Measurements from ENCODE around the gene FAM83G.
"Not testable (repeated sequence)": the region's sequence is repeated elsewhere in the genome, so short reads cannot be mapped to it uniquely, and the experiment has no call there.

The FAM83G gene, protein sequence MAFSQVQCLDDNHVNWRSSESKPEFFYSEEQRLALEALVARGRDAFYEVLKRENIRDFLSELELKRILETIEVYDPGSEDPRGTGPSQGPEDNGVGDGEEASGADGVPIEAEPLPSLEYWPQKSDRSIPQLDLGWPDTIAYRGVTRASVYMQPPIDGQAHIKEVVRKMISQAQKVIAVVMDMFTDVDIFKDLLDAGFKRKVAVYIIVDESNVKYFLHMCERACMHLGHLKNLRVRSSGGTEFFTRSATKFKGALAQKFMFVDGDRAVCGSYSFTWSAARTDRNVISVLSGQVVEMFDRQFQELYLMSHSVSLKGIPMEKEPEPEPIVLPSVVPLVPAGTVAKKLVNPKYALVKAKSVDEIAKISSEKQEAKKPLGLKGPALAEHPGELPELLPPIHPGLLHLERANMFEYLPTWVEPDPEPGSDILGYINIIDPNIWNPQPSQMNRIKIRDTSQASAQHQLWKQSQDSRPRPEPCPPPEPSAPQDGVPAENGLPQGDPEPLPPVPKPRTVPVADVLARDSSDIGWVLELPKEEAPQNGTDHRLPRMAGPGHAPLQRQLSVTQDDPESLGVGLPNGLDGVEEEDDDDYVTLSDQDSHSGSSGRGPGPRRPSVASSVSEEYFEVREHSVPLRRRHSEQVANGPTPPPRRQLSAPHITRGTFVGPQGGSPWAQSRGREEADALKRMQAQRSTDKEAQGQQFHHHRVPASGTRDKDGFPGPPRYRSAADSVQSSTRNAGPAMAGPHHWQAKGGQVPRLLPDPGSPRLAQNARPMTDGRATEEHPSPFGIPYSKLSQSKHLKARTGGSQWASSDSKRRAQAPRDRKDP

DNA sequence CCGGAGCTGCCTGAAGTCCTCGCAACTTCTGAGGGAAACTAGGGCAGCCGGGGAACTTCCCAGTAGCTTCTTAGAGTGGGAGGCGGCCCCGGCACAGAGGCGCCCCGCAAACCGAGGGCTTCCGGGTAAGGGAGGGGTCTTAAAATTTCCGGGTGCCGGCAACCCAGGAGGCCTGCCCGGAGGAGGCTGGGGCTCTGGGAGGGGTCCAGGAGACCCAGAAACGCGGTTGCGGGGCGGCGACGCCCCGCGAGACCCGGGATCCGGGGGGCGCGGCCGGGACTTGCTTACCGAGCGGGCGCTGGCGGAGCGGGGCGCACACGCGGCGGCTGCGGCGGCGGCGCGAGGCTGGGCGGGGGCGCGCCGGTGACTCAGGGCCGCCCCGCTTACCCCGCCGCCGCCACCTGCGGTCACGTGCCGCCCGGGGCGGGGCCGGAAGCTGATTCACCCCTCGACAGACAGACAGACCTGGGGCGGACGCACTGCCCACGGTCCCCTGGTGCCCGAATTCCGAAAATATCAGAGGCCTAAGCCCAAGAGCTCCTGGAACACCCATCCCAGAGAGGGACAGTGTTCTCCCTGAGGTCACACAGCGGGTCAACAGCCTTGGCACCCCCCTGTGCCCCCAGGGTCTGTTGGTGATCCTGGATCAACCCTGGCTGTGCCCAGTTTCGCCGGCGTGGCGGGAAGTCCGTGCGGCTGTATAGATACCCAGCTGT is at the start of gene FAM83G:
Gene FAM83G, minus strand, starts transcription at position 344 of the 716 bp plus-strand sequence. CDS start 723 bp downstream, outside the sequence.
- H3K9me3 ChIP-seq (ENCODE audit: control insufficient read depth in 5 of 5, low read length in 5 of 5): peaks cover 0 to 5% (median 0%) of the 10 kb centered on the region in 5 donors
- no peak within 1 kb of the TSS for H3K27ac ChIP-seq (ENCODE audit: low read depth, low read length)
- peak within 1 kb of the TSS; percentile 37 to 67 (median 59) for H3K4me3 ChIP-seq (ENCODE audit: low read depth in 1 of 5, low read length in 5 of 5)
- no peaks in the 10 kb centered on the region for H3K27me3 ChIP-seq (ENCODE audit: control insufficient read depth in 5 of 5, insufficient read depth in 4 of 5, low read length in 5 of 5)
- no peaks in the 10 kb centered on the region for H3K36me3 ChIP-seq (ENCODE audit: control insufficient read depth in 5 of 5, insufficient read depth in 5 of 5, low read length in 5 of 5)
- H3K9ac ChIP-seq (ENCODE audit: low read length in 5 of 5): peak within 1 kb of the TSS; percentile 16 to 71 (median 53)
- H3K4me1 ChIP-seq (ENCODE audit: control insufficient read depth in 5 of 5, insufficient read depth in 5 of 5, low read length in 5 of 5): peaks cover 0 to 20% (median 12%) of the 10 kb centered on the region in 5 donors

DNA sequence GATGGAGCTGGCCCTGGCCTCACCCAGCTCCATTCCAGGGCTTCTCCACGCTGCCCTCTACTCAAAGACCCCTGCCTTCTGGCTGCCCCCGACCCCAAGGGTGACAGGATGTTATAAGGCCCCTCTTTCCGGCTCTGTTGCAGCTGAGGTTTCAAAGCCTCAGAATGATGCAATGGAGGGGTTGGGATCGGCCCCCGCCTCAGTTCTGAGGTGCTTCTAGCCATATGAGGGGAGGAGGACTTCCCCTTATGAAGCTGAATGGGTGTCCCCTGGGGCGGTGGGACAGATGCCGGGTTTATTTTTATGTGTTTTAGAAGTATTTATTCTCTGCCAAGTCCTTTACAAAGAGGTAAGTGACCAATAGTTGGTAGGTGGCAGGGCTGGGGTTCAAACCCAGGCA is 44.3 kb upstream of the FAM83G start:
- H3K27ac ChIP-seq (ENCODE audit: low read depth, low read length); H3K9ac ChIP-seq (ENCODE audit: low read length in 5 of 5); H3K36me3 ChIP-seq (ENCODE audit: control insufficient read depth in 5 of 5, insufficient read depth in 5 of 5, low read length in 5 of 5); H3K9me3 ChIP-seq (ENCODE audit: control insufficient read depth in 5 of 5, low read length in 5 of 5); H3K4me1 ChIP-seq (ENCODE audit: control insufficient read depth in 5 of 5, insufficient read depth in 5 of 5, low read length in 5 of 5); H3K4me3 ChIP-seq (ENCODE audit: low read depth in 1 of 5, low read length in 5 of 5); H3K27me3 ChIP-seq (ENCODE audit: control insufficient read depth in 5 of 5, insufficient read depth in 4 of 5, low read length in 5 of 5): not testable (repeated sequence)

DNA sequence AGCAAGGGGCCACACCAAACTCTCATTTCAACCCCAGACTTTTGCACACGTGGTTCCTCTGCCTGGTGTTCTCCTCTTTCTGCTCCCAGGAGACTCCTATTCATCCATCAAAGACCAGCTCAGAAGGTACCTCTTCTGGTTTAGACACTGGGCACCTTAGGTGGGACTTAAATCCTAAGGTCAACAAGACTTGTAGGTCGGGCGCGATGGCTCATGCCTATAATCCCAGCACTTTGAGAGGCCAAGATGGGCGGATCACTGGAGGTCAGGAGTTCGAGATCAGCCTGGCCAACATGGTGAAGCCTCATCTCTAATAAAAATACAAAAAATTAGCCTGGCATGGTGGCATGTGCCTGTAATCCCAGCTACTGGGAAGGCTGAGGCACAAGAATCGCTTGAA is 42.9 kb upstream of the FAM83G start:
- not testable (repeated sequence) for H3K27me3 ChIP-seq (ENCODE audit: control insufficient read depth in 5 of 5, insufficient read depth in 4 of 5, low read length in 5 of 5); H3K9me3 ChIP-seq (ENCODE audit: control insufficient read depth in 5 of 5, low read length in 5 of 5); H3K9ac ChIP-seq (ENCODE audit: low read length in 5 of 5); H3K4me1 ChIP-seq (ENCODE audit: control insufficient read depth in 5 of 5, insufficient read depth in 5 of 5, low read length in 5 of 5); H3K4me3 ChIP-seq (ENCODE audit: low read depth in 1 of 5, low read length in 5 of 5); H3K36me3 ChIP-seq (ENCODE audit: control insufficient read depth in 5 of 5, insufficient read depth in 5 of 5, low read length in 5 of 5); H3K27ac ChIP-seq (ENCODE audit: low read depth, low read length)

DNA sequence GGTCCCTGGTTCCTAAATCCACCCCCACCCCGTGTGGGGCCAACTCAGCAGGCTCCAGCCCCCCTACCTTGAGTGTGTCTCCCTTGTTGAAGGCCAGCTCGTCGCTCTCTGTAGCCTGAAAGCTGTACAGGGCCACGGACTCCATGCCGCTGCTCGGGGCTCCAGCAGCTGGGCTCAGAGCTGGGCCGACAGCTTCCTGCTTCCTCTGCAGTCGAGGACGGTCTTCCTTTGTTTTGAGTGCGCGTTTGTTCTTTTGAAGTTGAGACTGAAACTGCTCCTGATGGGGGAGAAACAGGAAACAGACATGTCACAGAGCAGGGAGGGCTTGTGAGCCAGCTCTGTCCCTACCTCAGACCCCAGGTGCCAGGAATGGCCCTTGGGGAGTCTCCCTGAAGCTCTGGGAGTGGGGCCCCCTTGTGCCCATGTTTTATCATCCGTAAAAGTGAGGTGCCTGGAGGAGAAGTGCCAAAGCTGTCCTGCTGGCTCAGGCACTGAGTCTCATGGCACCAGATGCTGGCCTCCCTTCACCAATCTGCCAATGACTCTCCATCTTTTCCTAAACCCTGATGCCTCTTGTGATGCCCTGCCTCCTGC is 42.3 kb upstream of the FAM83G start, which contains the start of gene GRAP:
Gene GRAP, minus strand, starts transcription at position 176 of the 594 bp plus-strand sequence. Its CDS starts 31 bp downstream, at position 145.
- H3K36me3 ChIP-seq (ENCODE audit: control insufficient read depth in 5 of 5, insufficient read depth in 5 of 5, low read length in 5 of 5); H3K27ac ChIP-seq (ENCODE audit: low read depth, low read length); H3K9me3 ChIP-seq (ENCODE audit: control insufficient read depth in 5 of 5, low read length in 5 of 5); H3K4me1 ChIP-seq (ENCODE audit: control insufficient read depth in 5 of 5, insufficient read depth in 5 of 5, low read length in 5 of 5); H3K27me3 ChIP-seq (ENCODE audit: control insufficient read depth in 5 of 5, insufficient read depth in 4 of 5, low read length in 5 of 5); H3K9ac ChIP-seq (ENCODE audit: low read length in 5 of 5); H3K4me3 ChIP-seq (ENCODE audit: low read depth in 1 of 5, low read length in 5 of 5): not testable (repeated sequence)

DNA sequence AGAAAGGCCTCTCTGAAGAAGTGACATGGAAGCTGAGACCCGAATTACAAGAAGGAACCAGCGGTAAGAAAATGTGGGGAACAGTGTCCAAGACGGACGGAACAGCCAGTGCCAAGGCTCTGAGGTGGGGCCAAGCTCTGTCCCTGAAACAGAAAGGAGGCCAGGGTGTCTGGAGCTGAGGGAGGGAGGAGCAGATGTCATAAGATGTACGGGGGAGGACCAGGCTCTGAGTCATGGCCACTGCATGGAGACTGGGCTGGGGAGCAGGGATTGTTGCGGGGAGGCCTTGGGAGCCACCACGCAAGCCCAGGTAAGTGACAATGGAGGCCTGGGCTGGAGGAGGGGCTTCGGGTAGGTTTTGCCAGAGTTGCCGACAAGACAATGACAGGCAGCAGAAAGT is 40.1 kb upstream of the FAM83G start:
- H3K9me3 ChIP-seq (ENCODE audit: control insufficient read depth in 5 of 5, low read length in 5 of 5); H3K9ac ChIP-seq (ENCODE audit: low read length in 5 of 5); H3K4me3 ChIP-seq (ENCODE audit: low read depth in 1 of 5, low read length in 5 of 5); H3K4me1 ChIP-seq (ENCODE audit: control insufficient read depth in 5 of 5, insufficient read depth in 5 of 5, low read length in 5 of 5); H3K27me3 ChIP-seq (ENCODE audit: control insufficient read depth in 5 of 5, insufficient read depth in 4 of 5, low read length in 5 of 5); H3K27ac ChIP-seq (ENCODE audit: low read depth, low read length); H3K36me3 ChIP-seq (ENCODE audit: control insufficient read depth in 5 of 5, insufficient read depth in 5 of 5, low read length in 5 of 5): not testable (repeated sequence)

DNA sequence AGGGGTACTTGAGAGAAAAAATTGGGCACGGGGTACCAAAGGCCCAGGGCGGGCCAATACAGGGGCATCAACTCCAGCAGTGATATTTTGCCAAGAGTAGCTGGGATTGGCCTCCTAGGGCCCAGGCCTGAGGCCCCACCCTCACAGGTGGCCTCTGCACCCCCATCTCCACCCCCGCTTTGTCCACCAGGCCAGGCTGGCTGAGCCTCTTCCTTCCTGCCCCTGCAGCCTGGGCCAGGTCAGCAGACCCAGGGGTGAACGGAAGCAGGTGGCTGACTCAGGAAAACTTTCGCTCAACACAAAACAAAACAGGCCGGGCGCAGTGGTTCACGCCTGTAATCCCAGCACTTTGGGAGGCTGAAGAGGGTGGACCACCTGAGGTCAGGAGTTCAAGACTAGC is 38.5 kb upstream of the FAM83G start:
- H3K9ac ChIP-seq (ENCODE audit: low read length in 5 of 5); H3K9me3 ChIP-seq (ENCODE audit: control insufficient read depth in 5 of 5, low read length in 5 of 5); H3K27ac ChIP-seq (ENCODE audit: low read depth, low read length); H3K4me1 ChIP-seq (ENCODE audit: control insufficient read depth in 5 of 5, insufficient read depth in 5 of 5, low read length in 5 of 5); H3K36me3 ChIP-seq (ENCODE audit: control insufficient read depth in 5 of 5, insufficient read depth in 5 of 5, low read length in 5 of 5); H3K27me3 ChIP-seq (ENCODE audit: control insufficient read depth in 5 of 5, insufficient read depth in 4 of 5, low read length in 5 of 5); H3K4me3 ChIP-seq (ENCODE audit: low read depth in 1 of 5, low read length in 5 of 5): not testable (repeated sequence)

DNA sequence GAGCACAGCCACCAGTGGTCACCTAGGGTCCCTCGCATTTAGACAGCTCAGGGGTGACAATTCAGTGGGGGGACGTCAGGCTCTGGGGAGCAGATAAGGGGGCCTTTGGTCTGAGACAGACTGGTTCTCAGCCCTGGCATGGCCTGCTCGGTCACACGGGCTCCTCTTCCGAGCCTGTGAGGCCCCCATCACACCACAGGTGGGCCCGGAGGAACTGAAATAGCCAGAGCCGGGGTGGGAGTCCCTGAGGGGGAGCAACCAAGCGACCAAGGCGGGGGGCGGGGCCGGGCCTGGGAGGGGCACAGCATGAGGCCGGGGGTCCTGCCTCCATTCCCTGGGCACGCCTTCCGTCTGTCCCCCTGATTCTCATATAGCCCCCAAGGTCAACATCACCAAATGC is 37.8 kb upstream of the FAM83G start:
- not testable (repeated sequence) for H3K27ac ChIP-seq (ENCODE audit: low read depth, low read length); H3K4me1 ChIP-seq (ENCODE audit: control insufficient read depth in 5 of 5, insufficient read depth in 5 of 5, low read length in 5 of 5); H3K9me3 ChIP-seq (ENCODE audit: control insufficient read depth in 5 of 5, low read length in 5 of 5); H3K9ac ChIP-seq (ENCODE audit: low read length in 5 of 5); H3K36me3 ChIP-seq (ENCODE audit: control insufficient read depth in 5 of 5, insufficient read depth in 5 of 5, low read length in 5 of 5); H3K4me3 ChIP-seq (ENCODE audit: low read depth in 1 of 5, low read length in 5 of 5); H3K27me3 ChIP-seq (ENCODE audit: control insufficient read depth in 5 of 5, insufficient read depth in 4 of 5, low read length in 5 of 5)

DNA sequence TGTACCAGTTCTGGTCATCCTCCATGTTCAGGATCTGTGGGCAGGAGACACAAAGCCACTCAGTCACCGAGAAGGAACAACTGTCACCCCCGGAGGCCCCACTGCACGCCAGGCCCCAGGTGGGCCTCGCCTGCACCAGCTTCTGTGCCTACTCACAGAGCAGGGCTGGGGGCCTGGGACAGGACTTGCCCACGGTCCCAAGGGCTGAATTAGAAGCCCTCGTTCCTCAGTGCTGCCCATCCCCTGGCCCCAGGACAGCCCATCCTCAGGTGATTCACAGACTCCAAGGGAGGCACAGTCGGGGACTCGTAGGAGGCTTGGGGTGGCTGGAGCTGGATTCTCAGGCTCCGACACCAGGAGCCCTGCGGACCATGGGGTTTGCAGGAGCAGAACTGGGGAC is 37.3 kb upstream of the FAM83G start:
- H3K9me3 ChIP-seq (ENCODE audit: control insufficient read depth in 5 of 5, low read length in 5 of 5); H3K36me3 ChIP-seq (ENCODE audit: control insufficient read depth in 5 of 5, insufficient read depth in 5 of 5, low read length in 5 of 5); H3K27me3 ChIP-seq (ENCODE audit: control insufficient read depth in 5 of 5, insufficient read depth in 4 of 5, low read length in 5 of 5); H3K4me3 ChIP-seq (ENCODE audit: low read depth in 1 of 5, low read length in 5 of 5); H3K9ac ChIP-seq (ENCODE audit: low read length in 5 of 5); H3K4me1 ChIP-seq (ENCODE audit: control insufficient read depth in 5 of 5, insufficient read depth in 5 of 5, low read length in 5 of 5); H3K27ac ChIP-seq (ENCODE audit: low read depth, low read length): not testable (repeated sequence)

DNA sequence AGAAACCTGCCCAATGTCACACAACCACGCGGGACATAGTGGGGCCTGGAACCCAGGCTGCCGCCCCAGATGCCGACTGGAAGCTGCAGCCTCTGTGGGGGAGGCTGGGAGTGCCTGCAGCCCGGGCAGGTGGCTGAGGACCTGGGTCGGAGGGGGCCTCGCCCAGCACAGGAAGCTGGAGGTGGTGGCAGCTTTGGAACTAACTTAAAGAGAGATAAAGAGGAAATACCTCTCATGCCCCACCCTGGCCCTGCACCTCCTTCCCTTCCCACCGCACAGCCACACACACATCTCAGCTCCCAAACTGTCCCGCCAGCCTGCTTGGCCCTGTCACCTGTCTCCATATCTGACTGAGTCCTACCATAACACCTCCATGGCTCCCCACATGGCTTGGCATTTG is 35.8 kb upstream of the FAM83G start:
- H3K4me3 ChIP-seq (ENCODE audit: low read depth in 1 of 5, low read length in 5 of 5); H3K36me3 ChIP-seq (ENCODE audit: control insufficient read depth in 5 of 5, insufficient read depth in 5 of 5, low read length in 5 of 5); H3K27me3 ChIP-seq (ENCODE audit: control insufficient read depth in 5 of 5, insufficient read depth in 4 of 5, low read length in 5 of 5); H3K9me3 ChIP-seq (ENCODE audit: control insufficient read depth in 5 of 5, low read length in 5 of 5); H3K9ac ChIP-seq (ENCODE audit: low read length in 5 of 5); H3K27ac ChIP-seq (ENCODE audit: low read depth, low read length); H3K4me1 ChIP-seq (ENCODE audit: control insufficient read depth in 5 of 5, insufficient read depth in 5 of 5, low read length in 5 of 5): not testable (repeated sequence)

DNA sequence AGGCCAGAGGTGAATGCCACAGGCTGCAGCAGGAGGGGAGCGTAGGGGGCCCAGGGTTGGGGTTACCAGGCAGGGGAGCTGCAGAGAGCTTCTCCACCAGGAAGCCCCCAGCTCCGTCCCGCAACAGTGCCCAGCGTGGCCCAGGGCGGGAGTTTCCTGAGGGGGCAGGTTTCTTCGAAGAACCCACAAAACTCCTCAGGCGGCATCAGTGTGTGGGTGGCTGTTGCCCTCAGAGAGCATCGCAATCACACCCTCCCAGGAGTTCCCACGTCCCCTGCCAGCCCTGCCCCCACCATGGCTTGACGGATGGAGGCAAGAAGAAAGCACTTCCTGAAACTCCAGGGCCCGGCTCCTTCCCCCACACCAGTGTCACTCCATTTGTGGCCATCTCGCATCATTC is 34.2 kb upstream of the FAM83G start:
- H3K27ac ChIP-seq (ENCODE audit: low read depth, low read length); H3K36me3 ChIP-seq (ENCODE audit: control insufficient read depth in 5 of 5, insufficient read depth in 5 of 5, low read length in 5 of 5); H3K4me1 ChIP-seq (ENCODE audit: control insufficient read depth in 5 of 5, insufficient read depth in 5 of 5, low read length in 5 of 5); H3K27me3 ChIP-seq (ENCODE audit: control insufficient read depth in 5 of 5, insufficient read depth in 4 of 5, low read length in 5 of 5); H3K9ac ChIP-seq (ENCODE audit: low read length in 5 of 5); H3K9me3 ChIP-seq (ENCODE audit: control insufficient read depth in 5 of 5, low read length in 5 of 5); H3K4me3 ChIP-seq (ENCODE audit: low read depth in 1 of 5, low read length in 5 of 5): not testable (repeated sequence)
